ENCODE measurements around the gene EHHADH. TPM values are rescaled to one million over a fixed set of nuclear protein-coding genes. Genes with fewer than 3 reads are reported as not detected.

Gene EHHADH
- total RNA-seq, 1 donor from 2014 or later: 4.9 TPM

- Mint-ChIP-seq H3K4me3 (ENCODE audit: unreplicated experiment) (no peak overlapping the region), H3K9me3 (ENCODE audit: unreplicated experiment) (no peaks in the 10 kb centered on the region), H3K4me1 (ENCODE audit: low read depth, unreplicated experiment) (no peaks in the 10 kb centered on the region), H3K27me3 (ENCODE audit: unreplicated experiment) (no peaks in the 10 kb centered on the region), H3K36me3 (ENCODE audit: unreplicated experiment) (peaks cover 6% of the 10 kb centered on the region), H3K27ac (ENCODE audit: unreplicated experiment) (no peak overlapping the region)
- TF ChIP-seq CTCF (IDR thresholded peaks at IDR 0.05; ENCODE audit: partially characterized antibody, unreplicated experiment): no peak
- DNase-seq: no peak
Observed at GRCh38 chr3:185251272-185251671, 2.6 kb downstream of the EHHADH start.

GRCh38 chr3:185250653-185251052 lies 3.2 kb downstream of the EHHADH start:
- Mint-ChIP-seq H3K4me1 (ENCODE audit: low read depth, unreplicated experiment) (no peaks in the 10 kb centered on the region), H3K9me3 (ENCODE audit: unreplicated experiment) (no peaks in the 10 kb centered on the region), H3K27me3 (ENCODE audit: unreplicated experiment) (no peaks in the 10 kb centered on the region), H3K36me3 (ENCODE audit: unreplicated experiment) (peaks cover 6% of the 10 kb centered on the region), H3K27ac (ENCODE audit: unreplicated experiment) (no peak overlapping the region), H3K4me3 (ENCODE audit: unreplicated experiment) (no peak overlapping the region)
- DNase-seq: no peak
- TF ChIP-seq CTCF (IDR thresholded peaks at IDR 0.05; ENCODE audit: partially characterized antibody, unreplicated experiment): no peak

- no peak overlapping the region for H3K4me3 Mint-ChIP-seq (ENCODE audit: unreplicated experiment)
Observed at GRCh38 chr3:185250247-185250646, 3.6 kb downstream of the EHHADH start.

GRCh38 chr3:185242642-185243041 lies 11.2 kb downstream of the EHHADH start:
- no peaks in the 10 kb centered on the region for H3K27me3 Mint-ChIP-seq (ENCODE audit: unreplicated experiment)
- H3K36me3 Mint-ChIP-seq (ENCODE audit: unreplicated experiment): peaks cover 10% of the 10 kb centered on the region
- H3K4me1 Mint-ChIP-seq (ENCODE audit: low read depth, unreplicated experiment): no peaks in the 10 kb centered on the region
- no peak for DNase-seq
- no peak for TF ChIP-seq CTCF (IDR thresholded peaks at IDR 0.05; ENCODE audit: partially characterized antibody, unreplicated experiment)
- H3K4me3 Mint-ChIP-seq (ENCODE audit: unreplicated experiment): no peak overlapping the region
- H3K9me3 Mint-ChIP-seq (ENCODE audit: unreplicated experiment): no peaks in the 10 kb centered on the region
- H3K27ac Mint-ChIP-seq (ENCODE audit: unreplicated experiment): no peak overlapping the region

More at GRCh38 chr3:185250247-185250646, 3.6 kb downstream of the EHHADH start:
- no peak for TF ChIP-seq CTCF (IDR thresholded peaks at IDR 0.05; ENCODE audit: partially characterized antibody, unreplicated experiment)
- Mint-ChIP-seq H3K4me1 (ENCODE audit: low read depth, unreplicated experiment) (no peaks in the 10 kb centered on the region), H3K36me3 (ENCODE audit: unreplicated experiment) (peaks cover 6% of the 10 kb centered on the region), H3K9me3 (ENCODE audit: unreplicated experiment) (no peaks in the 10 kb centered on the region), H3K27me3 (ENCODE audit: unreplicated experiment) (no peaks in the 10 kb centered on the region), H3K27ac (ENCODE audit: unreplicated experiment) (no peak overlapping the region)
- DNase-seq: no peak

GRCh38 chr3:185236969-185237368 lies 16.9 kb downstream of the EHHADH start:
- no peak for TF ChIP-seq CTCF (IDR thresholded peaks at IDR 0.05; ENCODE audit: partially characterized antibody, unreplicated experiment)
- H3K36me3 Mint-ChIP-seq (ENCODE audit: unreplicated experiment): peaks cover 6% of the 10 kb centered on the region
- no peak for DNase-seq
- no peaks in the 10 kb centered on the region for H3K9me3 Mint-ChIP-seq (ENCODE audit: unreplicated experiment)
- H3K4me3 Mint-ChIP-seq (ENCODE audit: unreplicated experiment): no peak overlapping the region
- no peaks in the 10 kb centered on the region for H3K27me3 Mint-ChIP-seq (ENCODE audit: unreplicated experiment)
- H3K27ac Mint-ChIP-seq (ENCODE audit: unreplicated experiment): no peak overlapping the region
- H3K4me1 Mint-ChIP-seq (ENCODE audit: low read depth, unreplicated experiment): no peaks in the 10 kb centered on the region
